GM23338 (cell line): ENCODE data around the gene SMARCE1. TPM values are rescaled to one million over a fixed set of nuclear protein-coding genes. Genes with fewer than 3 reads are reported as not detected.

Experiments
- ATAC-seq: fragments of 200-7000 bp; cut with Tn5 transposase; 3 replicates; pipeline ENCODE4 v1.9.1; 2020
- DNase-seq: peaks from one replicate; pipeline ENCODE4 v3.0.0-alpha.2; 2015; ENCODE audit warnings: low spot score
- H2AFZ ChIP-seq: fragments of 200-600 bp; sonication (generic); 2 replicates; pipeline ENCODE4 v1.8.0; 2016; ENCODE audit warnings: antibody characterized with exemption, mild to moderate bottlenecking, moderate library complexity
- H3F3A ChIP-seq: fragments of 200-600 bp; sonication (generic); replicated peaks from 2 replicates; pipeline ENCODE4 v1.8.0; 2017; ENCODE audit warnings: antibody characterized with exemption, mixed run types, low read depth
- H3K27ac ChIP-seq: fragments of 200-600 bp; sonication (generic); 2 replicates; pipeline ENCODE4 v1.6.1; 2016; ENCODE audit warnings: low read depth
- H3K27me3 ChIP-seq: fragments of 200-600 bp; sonication (generic); 2 replicates; pipeline ENCODE4 v1.8.0; 2016; ENCODE audit warnings: mild to moderate bottlenecking, mixed run types, moderate library complexity; ENCODE audit not compliant: insufficient read depth
- H3K36me3 ChIP-seq: fragments of 200-600 bp; sonication (generic); 2 replicates; pipeline ENCODE4 v1.8.0; 2016; ENCODE audit warnings: mild to moderate bottlenecking; ENCODE audit not compliant: insufficient read depth
- H3K4me1 ChIP-seq: fragments of 200-600 bp; sonication (generic); 2 replicates; pipeline ENCODE4 v1.8.0; 2016; ENCODE audit warnings: mild to moderate bottlenecking, moderate library complexity; ENCODE audit not compliant: insufficient read depth
- H3K4me2 ChIP-seq: fragments of 200-600 bp; sonication (generic); 2 replicates; pipeline ENCODE4 v1.7.1; 2017; ENCODE audit warnings: mixed run types
- H3K4me3 ChIP-seq: fragments of 200-600 bp; sonication (generic); 2 replicates; pipeline ENCODE4 v1.6.1; 2016; ENCODE audit warnings: mixed run types
- H3K79me2 ChIP-seq: fragments of 200-600 bp; sonication (generic); replicated peaks from 2 replicates; pipeline ENCODE4 v1.8.0; 2017; ENCODE audit warnings: mild to moderate bottlenecking; ENCODE audit not compliant: insufficient read depth
- H3K9me2 ChIP-seq: fragments of 200-600 bp; sonication (generic); 2 replicates; pipeline ENCODE4 v1.8.0; 2017; ENCODE audit not compliant: insufficient read depth
- H4K20me1 ChIP-seq: fragments of 200-600 bp; sonication (generic); replicated peaks from 2 replicates; pipeline ENCODE4 v1.8.0; 2017; ENCODE audit warnings: mild to moderate bottlenecking; ENCODE audit not compliant: insufficient read depth
- H3K27ac Mint-ChIP-seq: 2 replicates; pipeline ENCODE4 v1.8.0; 2020; ENCODE audit warnings: inconsistent platforms, mild to moderate bottlenecking, moderate library complexity, mixed read lengths
- H3K27me3 Mint-ChIP-seq: 3 replicates; pipeline ENCODE4 v1.8.0; 2022; ENCODE audit warnings: low read depth, mild to moderate bottlenecking, moderate library complexity, mixed read lengths, inconsistent platforms; ENCODE audit not compliant: insufficient read depth, poor library complexity
- H3K36me3 Mint-ChIP-seq: 3 replicates; pipeline ENCODE4 v1.8.0; 2021; ENCODE audit warnings: low read depth, mild to moderate bottlenecking, inconsistent platforms, moderate library complexity, mixed read lengths
- H3K4me1 Mint-ChIP-seq: 3 replicates; pipeline ENCODE4 v1.8.0; 2020; ENCODE audit warnings: mild to moderate bottlenecking, inconsistent platforms, mixed read lengths
- H3K4me3 Mint-ChIP-seq: 3 replicates; pipeline ENCODE4 v1.8.0; 2021; ENCODE audit warnings: moderate library complexity, mild to moderate bottlenecking, inconsistent platforms, mixed read lengths
- H3K9me3 Mint-ChIP-seq: 3 replicates; pipeline ENCODE4 v1.8.0; 2020; ENCODE audit warnings: moderate library complexity, mild to moderate bottlenecking, inconsistent platforms, mixed read lengths
- CREB1 ChIP-seq: fragments of 250-450 bp; sonication (Bioruptor Pico); IDR thresholded peaks from 2 replicates; pipeline ENCODE4 v1.5.0; 2020; ENCODE audit warnings: low read depth, mild to moderate bottlenecking, moderate library complexity
- EZH2 ChIP-seq: fragments of 200-600 bp; sonication (generic); IDR thresholded peaks from one replicate; pipeline ENCODE4 v1.8.0; 2017; ENCODE audit warnings: antibody characterized with exemption, mild to moderate bottlenecking, low read depth; ENCODE audit not compliant: unreplicated experiment
- EZH2phosphoT487 ChIP-seq: fragments of 200-600 bp; sonication (generic); IDR thresholded peaks from one replicate; pipeline ENCODE4 v1.8.1; 2018; ENCODE audit warnings: antibody characterized with exemption; ENCODE audit not compliant: unreplicated experiment
- JUNB ChIP-seq: IDR thresholded peaks from one replicate; pipeline ENCODE4 v1.6.1; 2016; ENCODE audit warnings: antibody characterized with exemption; ENCODE audit not compliant: unreplicated experiment
- NANOG ChIP-seq: IDR thresholded peaks from 2 replicates; pipeline ENCODE4 v1.6.1; 2016; ENCODE audit warnings: antibody characterized with exemption, borderline replicate concordance
- POLR2AphosphoS5 ChIP-seq: IDR thresholded peaks from 2 replicates; pipeline ENCODE4 v1.6.1; 2016; ENCODE audit warnings: antibody characterized with exemption, low read depth
- STAT1 ChIP-seq: IDR thresholded peaks from one replicate; pipeline ENCODE4 v1.6.1; 2016; ENCODE audit warnings: antibody characterized with exemption; ENCODE audit not compliant: unreplicated experiment
- ZNF331 ChIP-seq: fragments of 250-450 bp; sonication (Bioruptor Pico); IDR thresholded peaks from 2 replicates; pipeline ENCODE4 v1.5.0; 2020; ENCODE audit warnings: low read depth, mild to moderate bottlenecking, moderate library complexity
- polyA plus RNA-seq: library from polyadenylated mRNA; unstranded; fragments of >200 nt; fragmentation: Nextera tagmentation; extraction: Ambion mirVana; gene quantifications from 2 replicates; pipeline ENCODE4 v1.2.1, GENCODE V29; 2016
- total RNA-seq: library from RNA; depleted of rRNA; stranded (reverse); fragments of >200 nt; shearing (Covaris generic); gene quantifications from 2 replicates; pipeline ENCODE4 v1.2.3, GENCODE V29; 2014
- TF ChIP-seq, protein P1 (sequence below), 2 experiments: fragments of 200-600 bp in 1 of 2; sonication (generic) in 1 of 2; conservative IDR thresholded peaks; 2 replicates each; pipeline versions ENCODE4 v1.5.1 to v1.6.1; 2016 to 2017; ENCODE audit warnings: antibody characterized with exemption in 2 of 2, low read depth in 2 of 2, mild to moderate bottlenecking in 2 of 2, moderate library complexity in 1 of 2
- TF ChIP-seq, protein P2 (sequence below): fragments of 250-450 bp; sonication (Bioruptor Pico); IDR thresholded peaks from 2 replicates; pipeline ENCODE4 v1.5.0; 2020; ENCODE audit warnings: mild to moderate bottlenecking, moderate library complexity
- TF ChIP-seq, protein P3 (sequence below): IDR thresholded peaks from one replicate; pipeline ENCODE4 v1.6.1; 2018; ENCODE audit warnings: antibody characterized with exemption; ENCODE audit not compliant: unreplicated experiment

SMARCE1 gene
- total and polyA plus RNA-seq, 2 experiments from 2014 or later: 101 to 258 TPM

- no peak for DNase-seq
- H3K4me3 ChIP-seq: no peak overlapping the region
- no peak overlapping the region for H3K27ac ChIP-seq
- H3K79me2 ChIP-seq: no peaks in the 10 kb centered on the region
- no peak overlapping the region for H3K4me2 ChIP-seq
- H4K20me1 ChIP-seq: no peaks in the 10 kb centered on the region
- ATAC-seq: peak; percentile 71
- H3K9me2 ChIP-seq: no peaks in the 10 kb centered on the region
- peak overlapping the region; percentile 57; the same call in 1 of the 2 replicates for H2AFZ ChIP-seq
- peaks cover 7% of the 10 kb centered on the region for H3K4me1 ChIP-seq
- H3K36me3 ChIP-seq: no peaks in the 10 kb centered on the region
- Mint-ChIP-seq H3K4me1 (peaks cover 17% of the 10 kb centered on the region), H3K27me3 (no peaks in the 10 kb centered on the region), H3K4me3 (no peak overlapping the region), H3K9me3 (no peaks in the 10 kb centered on the region; the same call in 2 of the 3 replicates), H3K27ac (no peak overlapping the region), H3K36me3 (no peaks in the 10 kb centered on the region)
- H3K27me3 ChIP-seq: no peaks in the 10 kb centered on the region
- TF ChIP-seq CREB1 (no peak), POLR2AphosphoS5 (no peak), STAT1 (no peak), ZNF331 (CRISPR knock-in tag) (no peak), EZH2phosphoT487 (no peak), NANOG (no peak), JUNB (no peak), EZH2 (no peak)
- TF ChIP-seq, protein P1, sequence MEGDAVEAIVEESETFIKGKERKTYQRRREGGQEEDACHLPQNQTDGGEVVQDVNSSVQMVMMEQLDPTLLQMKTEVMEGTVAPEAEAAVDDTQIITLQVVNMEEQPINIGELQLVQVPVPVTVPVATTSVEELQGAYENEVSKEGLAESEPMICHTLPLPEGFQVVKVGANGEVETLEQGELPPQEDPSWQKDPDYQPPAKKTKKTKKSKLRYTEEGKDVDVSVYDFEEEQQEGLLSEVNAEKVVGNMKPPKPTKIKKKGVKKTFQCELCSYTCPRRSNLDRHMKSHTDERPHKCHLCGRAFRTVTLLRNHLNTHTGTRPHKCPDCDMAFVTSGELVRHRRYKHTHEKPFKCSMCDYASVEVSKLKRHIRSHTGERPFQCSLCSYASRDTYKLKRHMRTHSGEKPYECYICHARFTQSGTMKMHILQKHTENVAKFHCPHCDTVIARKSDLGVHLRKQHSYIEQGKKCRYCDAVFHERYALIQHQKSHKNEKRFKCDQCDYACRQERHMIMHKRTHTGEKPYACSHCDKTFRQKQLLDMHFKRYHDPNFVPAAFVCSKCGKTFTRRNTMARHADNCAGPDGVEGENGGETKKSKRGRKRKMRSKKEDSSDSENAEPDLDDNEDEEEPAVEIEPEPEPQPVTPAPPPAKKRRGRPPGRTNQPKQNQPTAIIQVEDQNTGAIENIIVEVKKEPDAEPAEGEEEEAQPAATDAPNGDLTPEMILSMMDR (conservative IDR thresholded peaks at IDR 0.05; ENCODE audit: low read depth in 2 of 2): no peak
- TF ChIP-seq, protein P2, sequence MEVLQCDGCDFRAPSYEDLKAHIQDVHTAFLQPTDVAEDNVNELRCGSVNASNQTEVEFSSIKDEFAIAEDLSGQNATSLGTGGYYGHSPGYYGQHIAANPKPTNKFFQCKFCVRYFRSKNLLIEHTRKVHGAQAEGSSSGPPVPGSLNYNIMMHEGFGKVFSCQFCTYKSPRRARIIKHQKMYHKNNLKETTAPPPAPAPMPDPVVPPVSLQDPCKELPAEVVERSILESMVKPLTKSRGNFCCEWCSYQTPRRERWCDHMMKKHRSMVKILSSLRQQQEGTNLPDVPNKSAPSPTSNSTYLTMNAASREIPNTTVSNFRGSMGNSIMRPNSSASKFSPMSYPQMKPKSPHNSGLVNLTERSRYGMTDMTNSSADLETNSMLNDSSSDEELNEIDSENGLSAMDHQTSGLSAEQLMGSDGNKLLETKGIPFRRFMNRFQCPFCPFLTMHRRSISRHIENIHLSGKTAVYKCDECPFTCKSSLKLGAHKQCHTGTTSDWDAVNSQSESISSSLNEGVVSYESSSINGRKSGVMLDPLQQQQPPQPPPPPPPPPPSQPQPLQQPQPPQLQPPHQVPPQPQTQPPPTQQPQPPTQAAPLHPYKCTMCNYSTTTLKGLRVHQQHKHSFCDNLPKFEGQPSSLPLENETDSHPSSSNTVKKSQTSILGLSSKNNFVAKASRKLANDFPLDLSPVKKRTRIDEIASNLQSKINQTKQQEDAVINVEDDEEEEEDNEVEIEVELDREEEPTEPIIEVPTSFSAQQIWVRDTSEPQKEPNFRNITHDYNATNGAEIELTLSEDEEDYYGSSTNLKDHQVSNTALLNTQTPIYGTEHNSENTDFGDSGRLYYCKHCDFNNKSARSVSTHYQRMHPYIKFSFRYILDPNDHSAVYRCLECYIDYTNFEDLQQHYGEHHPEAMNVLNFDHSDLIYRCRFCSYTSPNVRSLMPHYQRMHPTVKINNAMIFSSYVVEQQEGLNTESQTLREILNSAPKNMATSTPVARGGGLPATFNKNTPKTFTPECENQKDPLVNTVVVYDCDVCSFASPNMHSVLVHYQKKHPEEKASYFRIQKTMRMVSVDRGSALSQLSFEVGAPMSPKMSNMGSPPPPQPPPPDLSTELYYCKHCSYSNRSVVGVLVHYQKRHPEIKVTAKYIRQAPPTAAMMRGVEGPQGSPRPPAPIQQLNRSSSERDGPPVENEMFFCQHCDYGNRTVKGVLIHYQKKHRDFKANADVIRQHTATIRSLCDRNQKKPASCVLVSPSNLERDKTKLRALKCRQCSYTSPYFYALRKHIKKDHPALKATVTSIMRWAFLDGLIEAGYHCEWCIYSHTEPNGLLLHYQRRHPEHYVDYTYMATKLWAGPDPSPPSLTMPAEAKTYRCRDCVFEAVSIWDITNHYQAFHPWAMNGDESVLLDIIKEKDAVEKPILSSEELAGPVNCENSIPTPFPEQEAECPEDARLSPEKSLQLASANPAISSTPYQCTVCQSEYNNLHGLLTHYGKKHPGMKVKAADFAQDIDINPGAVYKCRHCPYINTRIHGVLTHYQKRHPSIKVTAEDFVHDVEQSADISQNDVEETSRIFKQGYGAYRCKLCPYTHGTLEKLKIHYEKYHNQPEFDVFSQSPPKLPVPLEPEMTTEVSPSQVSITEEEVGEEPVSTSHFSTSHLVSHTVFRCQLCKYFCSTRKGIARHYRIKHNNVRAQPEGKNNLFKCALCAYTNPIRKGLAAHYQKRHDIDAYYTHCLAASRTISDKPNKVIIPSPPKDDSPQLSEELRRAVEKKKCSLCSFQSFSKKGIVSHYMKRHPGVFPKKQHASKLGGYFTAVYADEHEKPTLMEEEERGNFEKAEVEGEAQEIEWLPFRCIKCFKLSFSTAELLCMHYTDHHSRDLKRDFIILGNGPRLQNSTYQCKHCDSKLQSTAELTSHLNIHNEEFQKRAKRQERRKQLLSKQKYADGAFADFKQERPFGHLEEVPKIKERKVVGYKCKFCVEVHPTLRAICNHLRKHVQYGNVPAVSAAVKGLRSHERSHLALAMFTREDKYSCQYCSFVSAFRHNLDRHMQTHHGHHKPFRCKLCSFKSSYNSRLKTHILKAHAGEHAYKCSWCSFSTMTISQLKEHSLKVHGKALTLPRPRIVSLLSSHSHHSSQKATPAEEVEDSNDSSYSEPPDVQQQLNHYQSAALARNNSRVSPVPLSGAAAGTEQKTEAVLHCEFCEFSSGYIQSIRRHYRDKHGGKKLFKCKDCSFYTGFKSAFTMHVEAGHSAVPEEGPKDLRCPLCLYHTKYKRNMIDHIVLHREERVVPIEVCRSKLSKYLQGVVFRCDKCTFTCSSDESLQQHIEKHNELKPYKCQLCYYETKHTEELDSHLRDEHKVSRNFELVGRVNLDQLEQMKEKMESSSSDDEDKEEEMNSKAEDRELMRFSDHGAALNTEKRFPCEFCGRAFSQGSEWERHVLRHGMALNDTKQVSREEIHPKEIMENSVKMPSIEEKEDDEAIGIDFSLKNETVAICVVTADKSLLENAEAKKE: no peak
- TF ChIP-seq, protein P3, sequence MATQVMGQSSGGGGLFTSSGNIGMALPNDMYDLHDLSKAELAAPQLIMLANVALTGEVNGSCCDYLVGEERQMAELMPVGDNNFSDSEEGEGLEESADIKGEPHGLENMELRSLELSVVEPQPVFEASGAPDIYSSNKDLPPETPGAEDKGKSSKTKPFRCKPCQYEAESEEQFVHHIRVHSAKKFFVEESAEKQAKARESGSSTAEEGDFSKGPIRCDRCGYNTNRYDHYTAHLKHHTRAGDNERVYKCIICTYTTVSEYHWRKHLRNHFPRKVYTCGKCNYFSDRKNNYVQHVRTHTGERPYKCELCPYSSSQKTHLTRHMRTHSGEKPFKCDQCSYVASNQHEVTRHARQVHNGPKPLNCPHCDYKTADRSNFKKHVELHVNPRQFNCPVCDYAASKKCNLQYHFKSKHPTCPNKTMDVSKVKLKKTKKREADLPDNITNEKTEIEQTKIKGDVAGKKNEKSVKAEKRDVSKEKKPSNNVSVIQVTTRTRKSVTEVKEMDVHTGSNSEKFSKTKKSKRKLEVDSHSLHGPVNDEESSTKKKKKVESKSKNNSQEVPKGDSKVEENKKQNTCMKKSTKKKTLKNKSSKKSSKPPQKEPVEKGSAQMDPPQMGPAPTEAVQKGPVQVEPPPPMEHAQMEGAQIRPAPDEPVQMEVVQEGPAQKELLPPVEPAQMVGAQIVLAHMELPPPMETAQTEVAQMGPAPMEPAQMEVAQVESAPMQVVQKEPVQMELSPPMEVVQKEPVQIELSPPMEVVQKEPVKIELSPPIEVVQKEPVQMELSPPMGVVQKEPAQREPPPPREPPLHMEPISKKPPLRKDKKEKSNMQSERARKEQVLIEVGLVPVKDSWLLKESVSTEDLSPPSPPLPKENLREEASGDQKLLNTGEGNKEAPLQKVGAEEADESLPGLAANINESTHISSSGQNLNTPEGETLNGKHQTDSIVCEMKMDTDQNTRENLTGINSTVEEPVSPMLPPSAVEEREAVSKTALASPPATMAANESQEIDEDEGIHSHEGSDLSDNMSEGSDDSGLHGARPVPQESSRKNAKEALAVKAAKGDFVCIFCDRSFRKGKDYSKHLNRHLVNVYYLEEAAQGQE: no peak
- no peaks in the 10 kb centered on the region for H3F3A ChIP-seq
Observed at GRCh38 chr17:40606548-40607353, 40.9 kb downstream of the SMARCE1 start.
